CD4-positive, alpha-beta T cell (primary cell): Measurements from ENCODE around the gene GTF3C2. TPM values are rescaled to one million over a fixed set of nuclear protein-coding genes. Genes with fewer than 3 reads are reported as not detected.

Source experiments
- ATAC-seq: fragments of 200-7000 bp; cut with Tn5 transposase; one replicate; pipeline ENCODE4 v1.10.0; 2022; ENCODE audit warnings: mild to moderate bottlenecking; ENCODE audit not compliant: poor library complexity
- CTCF ChIA-PET: fragments of 350-600 bp; sonication (Branson Sonifier 250); formaldehyde crosslinking; loops from one replicate; lab custom pipeline; 2021; ENCODE audit warnings: antibody characterized with exemption, inconsistent platforms; lab: Charles Lee
- POLR2A ChIA-PET: fragments of 350-600 bp; sonication (Branson Sonifier 250); formaldehyde crosslinking; loops from one replicate; lab custom pipeline; 2021; ENCODE audit warnings: antibody characterized with exemption, inconsistent platforms; lab: Charles Lee
- DNase-seq, 14 experiments: peaks; one replicate each; pipeline ENCODE4 v3.0.0-alpha.2; 2013 to 2020; ENCODE audit warnings: mixed read lengths in 2 of 14
- H3K27ac ChIP-seq, 2 donors: one replicate each; pipeline versions ENCODE4 v1.5.1 to v1.7.0; 2013; ENCODE audit warnings: low read length in 2 of 2, low read depth in 1 of 2, mild to moderate bottlenecking in 1 of 2
- H3K27me3 ChIP-seq, 2 experiments: 1 replicate in 1 of 2; 2 replicates in 1 of 2; pipeline versions ENCODE4 v1.6.1 to v1.7.0; 2013; ENCODE audit warnings: low read length in 2 of 2, control low read depth in 1 of 2, mild to moderate bottlenecking in 1 of 2, moderate library complexity in 1 of 2; ENCODE audit not compliant: insufficient read depth in 2 of 2, control insufficient read depth in 1 of 2
- H3K36me3 ChIP-seq: one replicate; pipeline ENCODE4 v1.6.1; 2013; ENCODE audit warnings: low read length, control low read depth; ENCODE audit not compliant: insufficient read depth
- H3K4me1 ChIP-seq: one replicate; pipeline ENCODE4 v1.6.1; 2013; ENCODE audit warnings: low read length, control low read depth; ENCODE audit not compliant: insufficient read depth
- H3K4me3 ChIP-seq: one replicate; pipeline ENCODE4 v1.5.1; 2013; ENCODE audit warnings: mild to moderate bottlenecking, low read length, moderate library complexity
- H3K9me3 ChIP-seq, 2 experiments: 1 replicate in 1 of 2; 2 replicates in 1 of 2; pipeline versions ENCODE4 v1.6.1 to v1.7.0; 2013; ENCODE audit warnings: low read length in 2 of 2, mild to moderate bottlenecking in 2 of 2, control low read depth in 1 of 2, moderate library complexity in 1 of 2; ENCODE audit not compliant: control insufficient read depth in 1 of 2, insufficient read depth in 1 of 2
- H3K27ac Mint-ChIP-seq: one replicate; pipeline ENCODE4 v1.8.0; 2020; ENCODE audit warnings: mixed read lengths
- H3K27me3 Mint-ChIP-seq: one replicate; pipeline ENCODE4 v1.8.0; 2021; ENCODE audit warnings: mixed read lengths
- H3K36me3 Mint-ChIP-seq: one replicate; pipeline ENCODE4 v1.8.0; 2021; ENCODE audit warnings: low read depth, mixed read lengths
- H3K4me1 Mint-ChIP-seq: one replicate; pipeline ENCODE4 v1.8.0; 2021; ENCODE audit warnings: low read depth, mixed read lengths
- H3K4me3 Mint-ChIP-seq: one replicate; pipeline ENCODE4 v1.8.0; 2020; ENCODE audit warnings: mild to moderate bottlenecking, mixed read lengths
- H3K9me3 Mint-ChIP-seq: one replicate; pipeline ENCODE4 v1.8.0; 2020; ENCODE audit warnings: mixed read lengths
- intact Hi-C, 2 experiments: fragments of 100-400 bp; cut with DNase I in 1 of 2; cut with micrococcal nuclease in 1 of 2; formaldehyde crosslinking; loops; one replicate each; pipeline versions ENCODE4 v1.15.1 to v1.9.0; 2023 to 2025; cut with DNase I, micrococcal nuclease
- total RNA-seq, 174 experiments: library from RNA in 2 of 174; stranded (reverse) in 2 of 174; gene quantifications; one replicate each; pipeline ENCODE4 v1.2.3 and lab custom pipeline; 2021 to 2026
- TF ChIP-seq, protein P1 (sequence below): fragments of 200-600 bp; IDR thresholded peaks from one replicate; pipeline ENCODE4 v1.8.0; 2022; ENCODE audit warnings: antibody characterized with exemption, mild to moderate bottlenecking

The GTF3C2 gene
- total RNA-seq, 2 experiments from 2014 or later = 54.6 to 56.8 TPM

DNA sequence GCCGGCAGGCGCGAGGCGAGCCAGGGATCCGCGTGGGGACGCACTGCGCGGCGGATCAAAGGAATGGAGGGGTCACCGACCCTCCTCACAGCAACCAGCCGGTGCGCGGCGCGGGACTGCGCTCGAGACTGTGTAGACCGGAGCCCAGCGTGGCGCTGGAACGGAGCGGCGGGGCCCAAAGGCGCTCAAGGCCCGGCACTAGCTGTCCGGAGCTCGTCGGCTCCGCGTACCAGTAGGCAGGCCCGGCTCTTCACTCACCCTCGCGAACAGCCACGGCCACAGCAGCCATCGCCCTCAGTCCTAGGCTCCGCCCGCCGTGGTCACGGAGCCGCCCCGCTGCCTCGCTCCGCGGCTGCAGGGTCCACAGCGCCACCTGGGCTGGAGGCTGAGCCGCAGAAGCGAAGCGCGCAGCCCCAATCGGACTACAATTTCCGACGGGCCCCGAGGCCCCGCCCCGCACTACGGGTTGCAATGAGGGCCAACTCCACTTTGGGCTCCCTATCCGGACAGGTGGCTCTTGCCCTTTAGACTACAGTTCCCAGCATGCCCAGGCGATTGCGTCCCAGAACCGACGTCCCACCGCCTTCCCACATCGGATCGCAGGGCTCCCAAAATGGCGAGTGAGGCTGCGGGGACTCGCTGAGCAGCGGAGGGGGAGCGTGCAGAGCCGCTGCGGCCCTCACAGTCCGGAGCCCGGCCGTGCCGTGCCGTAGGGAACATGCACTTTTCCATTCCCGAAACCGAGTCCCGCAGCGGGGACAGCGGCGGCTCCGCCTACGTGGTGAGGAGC is 13.7 kb upstream of the GTF3C2 start, which contains the start of the genes EIF2B4 and SNX17:
Gene EIF2B4, minus strand, starts transcription at position 313 of the 790 bp plus-strand sequence. Its CDS starts 24 bp downstream, at position 289.
Gene SNX17, plus strand, starts transcription at position 591 of the 790 bp plus-strand sequence. Its CDS starts 128 bp downstream, at position 719.
- Mint-ChIP-seq H3K36me3 (peaks cover 81% of the 10 kb centered on the region), H3K27me3 (no peaks in the 10 kb centered on the region), H3K4me1 (peaks cover 42% of the 10 kb centered on the region), H3K4me3 (peak within 1 kb of the TSS; percentile 96), H3K9me3 (no peaks in the 10 kb centered on the region), H3K27ac (peak within 1 kb of the TSS; percentile 83)
- Histone ChIP-seq H3K36me3 (peaks cover 61% of the 10 kb centered on the region), H3K27ac (peak within 1 kb of the TSS; percentile 86 to 88), H3K9me3 (no peaks in the 10 kb centered on the region), H3K4me1 (peaks cover 46% of the 10 kb centered on the region), H3K27me3 (no peaks in the 10 kb centered on the region), H3K4me3 (peak within 1 kb of the TSS; percentile 71)
- CTCF ChIA-PET = interaction anchor here (0.9 to 1.5 kb wide), 11 partner anchors 11 to 119 kb away, joined by 3 to 8 read pairs (median 4); partner anchors contain the start of genes MPV17, NRBP1, PPM1G and ZNF513
- ATAC-seq (peak; percentile 89), DNase-seq (peak; percentile 98 to 100 (median 99))
- intact Hi-C loops = loop anchor here (1.0 to 5.0 kb wide), 8 partner anchors 10 to 283 kb away; partner anchors contain the start of genes GTF3C2 (in 2 of the 2), PPM1G (in 2 of the 2), ATRAID (in 1 of the 2) and IFT172 (in 1 of the 2)
- TF ChIP-seq, protein P1, sequence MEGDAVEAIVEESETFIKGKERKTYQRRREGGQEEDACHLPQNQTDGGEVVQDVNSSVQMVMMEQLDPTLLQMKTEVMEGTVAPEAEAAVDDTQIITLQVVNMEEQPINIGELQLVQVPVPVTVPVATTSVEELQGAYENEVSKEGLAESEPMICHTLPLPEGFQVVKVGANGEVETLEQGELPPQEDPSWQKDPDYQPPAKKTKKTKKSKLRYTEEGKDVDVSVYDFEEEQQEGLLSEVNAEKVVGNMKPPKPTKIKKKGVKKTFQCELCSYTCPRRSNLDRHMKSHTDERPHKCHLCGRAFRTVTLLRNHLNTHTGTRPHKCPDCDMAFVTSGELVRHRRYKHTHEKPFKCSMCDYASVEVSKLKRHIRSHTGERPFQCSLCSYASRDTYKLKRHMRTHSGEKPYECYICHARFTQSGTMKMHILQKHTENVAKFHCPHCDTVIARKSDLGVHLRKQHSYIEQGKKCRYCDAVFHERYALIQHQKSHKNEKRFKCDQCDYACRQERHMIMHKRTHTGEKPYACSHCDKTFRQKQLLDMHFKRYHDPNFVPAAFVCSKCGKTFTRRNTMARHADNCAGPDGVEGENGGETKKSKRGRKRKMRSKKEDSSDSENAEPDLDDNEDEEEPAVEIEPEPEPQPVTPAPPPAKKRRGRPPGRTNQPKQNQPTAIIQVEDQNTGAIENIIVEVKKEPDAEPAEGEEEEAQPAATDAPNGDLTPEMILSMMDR = peak; percentile 80
- POLR2A ChIA-PET = interaction anchor here (0.6 to 5.9 kb wide), 11 partner anchors 10 to 319 kb away, joined by 4 to 45 read pairs (median 7); partner anchors contain the start of genes AGBL5, GTF3C2, MPV17 and NRBP1

DNA sequence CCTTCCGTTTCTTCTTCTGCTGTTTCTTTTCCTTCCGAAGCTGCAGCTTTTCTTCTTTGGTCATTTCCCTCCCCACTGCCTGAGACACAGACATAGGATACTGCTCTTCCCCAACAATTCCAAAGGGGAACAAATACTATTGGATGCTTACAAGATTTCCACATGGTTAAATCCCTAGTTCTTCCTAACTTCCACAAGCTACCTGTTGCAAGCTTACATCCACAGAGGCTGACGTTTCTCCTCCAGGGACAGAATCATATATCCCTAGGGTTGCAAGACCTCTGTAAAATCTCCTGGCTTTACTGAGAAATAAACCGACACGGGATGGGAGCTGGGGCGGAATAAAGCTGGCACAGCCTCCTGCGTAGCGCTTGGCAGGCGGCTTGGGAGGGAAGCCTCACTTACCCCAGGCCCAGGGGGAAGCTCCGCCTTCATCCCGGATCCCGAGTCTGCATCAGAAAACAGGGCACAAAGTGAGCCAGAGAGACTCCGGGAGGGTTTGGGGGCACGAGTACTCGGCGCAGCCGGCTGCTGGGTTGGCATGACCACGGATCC is 13.0 kb upstream of the GTF3C2 start:
- Histone ChIP-seq H3K36me3 (peaks cover 58% of the 10 kb centered on the region), H3K27me3 (no peaks in the 10 kb centered on the region), H3K9me3 (no peaks in the 10 kb centered on the region), H3K4me1 (peaks cover 46% of the 10 kb centered on the region), H3K27ac (peak overlapping the region; percentile 72 to 80), H3K4me3 (peak overlapping the region; percentile 71)
- peaks cover 42% of the 10 kb centered on the region for H3K4me1 Mint-ChIP-seq
- H3K36me3 Mint-ChIP-seq = peaks cover 77% of the 10 kb centered on the region
- DNase-seq (no peak), ATAC-seq (no peak)
- intact Hi-C loops = loop anchor here (1.0 to 10.0 kb wide), 10 partner anchors 11 to 282 kb away; partner anchors contain the start of genes GTF3C2 (in 2 of the 2), IFT172 (in 2 of the 2), PPM1G (in 2 of the 2) and ATRAID (in 1 of the 2)
- TF ChIP-seq, protein P1 = no peak
- H3K27ac Mint-ChIP-seq = peak overlapping the region; percentile 83
- no peaks in the 10 kb centered on the region for H3K27me3 Mint-ChIP-seq
- H3K9me3 Mint-ChIP-seq = no peaks in the 10 kb centered on the region
- peak overlapping the region; percentile 96 for H3K4me3 Mint-ChIP-seq
- CTCF ChIA-PET = interaction anchor here (0.9 to 1.5 kb wide), 10 partner anchors 11 to 119 kb away, joined by 3 to 8 read pairs (median 4); partner anchors contain the start of genes NRBP1, PPM1G and ZNF513
- POLR2A ChIA-PET = interaction anchor here (0.9 to 5.9 kb wide), 6 partner anchors 11 to 59 kb away, joined by 4 to 45 read pairs (median 8); partner anchors contain the start of genes GTF3C2, MPV17, NRBP1 and PPM1G

DNA sequence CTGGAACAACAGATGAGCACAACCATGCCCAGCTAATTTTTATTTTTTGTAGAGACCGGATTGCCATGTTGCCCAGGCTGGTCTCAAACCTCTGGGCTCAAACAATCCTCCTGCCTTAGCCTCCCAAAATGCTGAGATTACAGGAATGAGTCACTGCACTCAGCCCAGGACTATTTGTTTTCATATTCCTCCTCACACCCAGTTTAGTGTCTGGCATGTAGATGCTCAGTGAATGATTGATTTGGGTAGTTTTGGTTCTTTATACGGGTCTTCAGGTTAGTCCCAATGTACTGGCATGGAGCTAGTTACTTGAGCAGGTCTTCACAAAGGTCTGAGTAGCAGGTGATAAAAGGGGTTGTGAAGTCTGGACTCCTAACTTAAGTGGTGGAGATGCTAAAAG is 7.4 kb upstream of the GTF3C2 start:
- H3K27ac Mint-ChIP-seq = no peak overlapping the region
- Histone ChIP-seq H3K4me1 (peaks cover 7% of the 10 kb centered on the region), H3K27me3 (no peaks in the 10 kb centered on the region), H3K4me3 (no peak overlapping the region), H3K9me3 (no peaks in the 10 kb centered on the region), H3K36me3 (peaks cover 47% of the 10 kb centered on the region), H3K27ac (no peak overlapping the region)
- ChIA-PET POLR2A (interaction anchor here (0.6 to 1.7 kb wide), 3 partner anchors 8 to 15 kb away, joined by 3 to 4 read pairs (median 3); partner anchors contain the start of gene GTF3C2), CTCF (no interaction called here)
- intact Hi-C loops = loop anchor here in 1 of 2 experiments (10.0 kb wide), 1 partner anchor 261 kb away; the partner anchor contains the start of genes CCDC121 and GPN1
- peak overlapping the region; percentile 15 for H3K4me3 Mint-ChIP-seq
- no peaks in the 10 kb centered on the region for H3K9me3 Mint-ChIP-seq
- ATAC-seq (no peak), DNase-seq (no peak)
- peaks cover 46% of the 10 kb centered on the region for H3K36me3 Mint-ChIP-seq
- H3K27me3 Mint-ChIP-seq = no peaks in the 10 kb centered on the region
- TF ChIP-seq, protein P1 = no peak
- peaks cover 8% of the 10 kb centered on the region for H3K4me1 Mint-ChIP-seq
